Pancreas (tissue), 10 donors: ENCODE measurements around the gene PNPLA3. TPM values are rescaled to one million over a fixed set of nuclear protein-coding genes. Genes with fewer than 3 reads are reported as not detected.

Source experiments
- ATAC-seq, 4 donors: fragments of 200-7000 bp; cut with Tn5 transposase; one replicate each; pipeline versions ENCODE4 v1.8.0 to v1.9.1; 2020; ENCODE audit warnings: mild to moderate bottlenecking in 4 of 4, moderate library complexity in 4 of 4
- DNase-seq, 6 donors: peaks; one replicate each; pipeline ENCODE4 v3.0.0-alpha.2; 2020
- FAIRE-seq: peaks from 2 replicates; lab custom pipeline; 2012; peaks lifted over from hg19 to GRCh38; lab: Jason Lieb, UNC
- H3K27ac ChIP-seq, 4 donors: fragments of 200-600 bp; sonication (generic); 1 replicate in 3 of 4; 2 replicates in 1 of 4; pipeline versions ENCODE4 v1.5.0 to v1.8.0; 2020
- H3K27me3 ChIP-seq, 4 donors: fragments of 200-600 bp; one replicate each; pipeline ENCODE4 v1.8.0; 2021
- H3K36me3 ChIP-seq, 3 donors: fragments of 200-600 bp; sonication (generic) in 1 of 3; one replicate each; pipeline versions ENCODE4 v1.5.0 to v1.8.0; 2020 to 2021
- H3K4me1 ChIP-seq, 3 donors: fragments of 200-600 bp; one replicate each; pipeline ENCODE4 v1.8.0; 2021
- H3K4me3 ChIP-seq, 4 donors: fragments of 200-600 bp; sonication (generic) in 2 of 4; one replicate each; pipeline versions ENCODE4 v1.5.0 to v1.8.0; 2020 to 2021
- H3K9me3 ChIP-seq, 4 donors: fragments of 200-600 bp; one replicate each; pipeline ENCODE4 v1.8.0; 2021
- WGBS, 2 donors: extraction: QIAGEN DNeasy Blood & Tissue Kit; methylation state at CpG; one replicate each; pipeline ENCODE4 v1.1.7; 2013; 5-methylcytosine and 5-hydroxymethylcytosine counted together
- intact Hi-C, 3 donors: fragments of 100-400 bp; cut with DNase I; formaldehyde crosslinking; loops; one replicate each; pipeline versions ENCODE4 v1.11.1 to v1.14.2; 2022
- polyA plus RNA-seq, 2 donors: library from polyadenylated mRNA; stranded (reverse); fragments of 200-250 nt; gene quantifications; one replicate each; pipeline ENCODE4 v1.2.3, GENCODE V29; 2013
- total RNA-seq, 6 donors: library from RNA; stranded (reverse); fragmentation: NEBNext Ultra II Directional in 4 of 6; extraction: Animal tissue kit (Norgen Biotek cat#: 25700) in 4 of 6; gene quantifications; one replicate each; pipeline versions ENCODE4 v1.2.1 to v1.2.4, GENCODE V29; 2021 to 2023
- TF ChIP-seq, protein P1 (sequence below), 4 donors: fragments of 200-600 bp; sonication (generic) in 3 of 4; IDR thresholded peaks; one replicate each; pipeline versions ENCODE4 v1.5.0 to v1.8.0; 2021; ENCODE audit warnings: antibody characterized with exemption in 4 of 4
- donor health status: healthy with polysubstance abuse.
- donor health status: DM: no; HTN: no; CAD: no; lungs with moderate emphysema.
- donor health status: DM: no; HTN: no; CAD: no.
- donor health status: control.
- donor health status: control.
- donor health status: Bipolar disorder and iron deficiency.
- donor health status: DM: yes; HTN: yes; CAD: no.
- donor health status: DM: no; HTN: no; CAD: no.
- donor health status: DM: no; HTN: no; CAD: no.
- donor health status: DM: yes; HTN: yes; CAD: no.

The PNPLA3 gene
- total and polyA plus RNA-seq, 8 donors, result 0.07 to 0.70 (median 0.18) TPM; not detected in 2

GRCh38 chr22:43889201-43889859 lies 34.3 kb upstream of the PNPLA3 start:
- DNase-seq, result peak in 1 of 6 donors; percentile 24

DNA sequence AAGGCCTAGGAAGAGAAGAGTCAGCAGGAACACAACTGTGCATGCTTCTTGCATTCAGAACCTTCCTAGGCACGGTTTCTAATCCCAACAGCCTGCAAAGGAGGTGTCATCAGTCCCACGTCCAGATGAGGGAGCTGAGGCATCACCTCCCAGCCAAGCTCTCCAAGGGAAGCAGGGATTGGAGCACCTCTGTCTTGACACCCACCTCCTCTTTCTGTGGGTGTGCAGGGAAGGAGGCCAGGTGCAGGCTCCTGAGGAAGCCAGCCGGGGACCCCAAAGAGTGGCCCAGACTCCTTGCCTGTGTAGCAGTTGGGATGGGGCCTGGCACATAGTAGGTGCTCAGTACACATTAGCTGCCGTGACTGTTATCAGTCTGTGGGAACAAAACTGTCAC lies 33.7 kb upstream of the PNPLA3 start:
- Histone ChIP-seq H3K4me3 (no peak overlapping the region), H3K9me3 (no peaks in the 10 kb centered on the region), H3K27ac (no peak overlapping the region), H3K36me3 (no peaks in the 10 kb centered on the region), H3K27me3 (peaks cover 0 to 26% (median 3%) of the 10 kb centered on the region in 4 donors), H3K4me1 (no peaks in the 10 kb centered on the region)
- WGBS, 2 donors, result 31 to 35% methylated on average over 4 of the region's 4 CpGs
- TF ChIP-seq, protein P1, sequence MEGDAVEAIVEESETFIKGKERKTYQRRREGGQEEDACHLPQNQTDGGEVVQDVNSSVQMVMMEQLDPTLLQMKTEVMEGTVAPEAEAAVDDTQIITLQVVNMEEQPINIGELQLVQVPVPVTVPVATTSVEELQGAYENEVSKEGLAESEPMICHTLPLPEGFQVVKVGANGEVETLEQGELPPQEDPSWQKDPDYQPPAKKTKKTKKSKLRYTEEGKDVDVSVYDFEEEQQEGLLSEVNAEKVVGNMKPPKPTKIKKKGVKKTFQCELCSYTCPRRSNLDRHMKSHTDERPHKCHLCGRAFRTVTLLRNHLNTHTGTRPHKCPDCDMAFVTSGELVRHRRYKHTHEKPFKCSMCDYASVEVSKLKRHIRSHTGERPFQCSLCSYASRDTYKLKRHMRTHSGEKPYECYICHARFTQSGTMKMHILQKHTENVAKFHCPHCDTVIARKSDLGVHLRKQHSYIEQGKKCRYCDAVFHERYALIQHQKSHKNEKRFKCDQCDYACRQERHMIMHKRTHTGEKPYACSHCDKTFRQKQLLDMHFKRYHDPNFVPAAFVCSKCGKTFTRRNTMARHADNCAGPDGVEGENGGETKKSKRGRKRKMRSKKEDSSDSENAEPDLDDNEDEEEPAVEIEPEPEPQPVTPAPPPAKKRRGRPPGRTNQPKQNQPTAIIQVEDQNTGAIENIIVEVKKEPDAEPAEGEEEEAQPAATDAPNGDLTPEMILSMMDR (IDR thresholded peaks at IDR 0.05), result no peak
- DNase-seq (peak in 1 of 6 donors; percentile 21), ATAC-seq (no peak), FAIRE-seq (no peak)
- intact Hi-C loops, result no loop called here

More at GRCh38 chr22:43889201-43889859, 34.3 kb upstream of the PNPLA3 start:
- ATAC-seq (no peak), FAIRE-seq (no peak)
- Histone ChIP-seq H3K27me3 (peaks cover 0 to 26% (median 3%) of the 10 kb centered on the region in 4 donors), H3K4me3 (no peak overlapping the region), H3K27ac (no peak overlapping the region), H3K36me3 (no peaks in the 10 kb centered on the region), H3K4me1 (no peaks in the 10 kb centered on the region), H3K9me3 (no peaks in the 10 kb centered on the region)
- intact Hi-C loops, result no loop called here
- TF ChIP-seq, protein P1 (IDR thresholded peaks at IDR 0.05), result no peak
- WGBS, 2 donors, result 40 to 52% methylated on average over 16 of the region's 16 CpGs

- WGBS, 2 donors, result 9 to 11% methylated on average over 22 to 24 of the region's 24 CpGs
Measured at GRCh38 chr22:43890901-43891331, 32.7 kb upstream of the PNPLA3 start.

DNA sequence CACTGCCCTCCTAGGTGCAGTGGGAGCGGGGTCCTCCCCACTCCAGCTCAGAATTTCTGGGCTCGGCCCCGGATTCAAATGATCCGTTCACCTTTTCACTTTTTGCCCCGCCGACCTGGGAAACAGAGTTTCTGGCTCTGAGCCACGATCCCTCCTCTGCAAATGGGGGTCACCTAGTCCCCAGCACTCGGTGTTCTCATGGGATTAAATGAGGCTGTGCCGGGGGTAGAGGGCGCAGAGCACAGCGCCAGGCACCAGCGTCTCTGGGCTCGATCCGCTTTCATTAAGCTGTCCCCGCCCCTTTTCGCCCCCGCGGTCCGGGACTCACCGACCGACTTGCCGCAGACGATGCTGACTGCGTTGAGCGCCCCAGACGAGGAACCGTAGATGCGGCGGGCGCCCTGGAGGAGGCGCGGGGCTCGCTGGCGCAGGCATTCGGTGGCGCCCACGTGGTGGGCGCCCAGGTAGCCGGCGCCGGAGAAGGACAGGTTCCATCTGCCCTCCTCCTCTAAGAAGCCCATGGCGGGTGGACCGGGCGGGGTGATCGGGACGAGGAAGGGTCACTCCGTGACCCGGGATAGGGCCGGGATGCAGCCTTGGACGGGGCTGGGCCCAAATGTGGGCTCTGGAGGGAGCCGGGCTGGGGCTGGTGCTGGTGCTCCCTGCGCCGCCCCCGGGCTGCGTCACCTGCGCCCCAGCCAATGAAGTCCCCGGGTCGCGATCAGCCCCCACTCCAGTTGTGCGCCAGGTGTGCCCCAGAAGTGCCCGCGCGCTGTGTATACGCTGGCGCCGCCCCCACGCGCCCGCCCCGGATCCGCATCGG lies 32.0 kb upstream of the PNPLA3 start, which contains the start of gene PNPLA5:
PNPLA5 (minus strand) TSS at position 654 of the 823 bp plus-strand sequence; CDS start at position 521, 133 bp downstream.
- peaks cover 0 to 26% (median 3%) of the 10 kb centered on the region in 4 donors for H3K27me3 ChIP-seq
- H3K36me3 ChIP-seq, result no peaks in the 10 kb centered on the region
- FAIRE-seq (no peak), ATAC-seq (no peak), DNase-seq (peak in 1 of 6 donors; percentile 52)
- H3K4me1 ChIP-seq, result no peaks in the 10 kb centered on the region
- no peak within 1 kb of the TSS for H3K4me3 ChIP-seq
- intact Hi-C loops, result no loop called here
- H3K9me3 ChIP-seq, result no peaks in the 10 kb centered on the region
- TF ChIP-seq, protein P1 (IDR thresholded peaks at IDR 0.05), result no peak
- H3K27ac ChIP-seq, result no peak within 1 kb of the TSS
- WGBS, 2 donors, result 1 to 2% methylated on average over 69 to 72 of the region's 72 CpGs

More at GRCh38 chr22:43890901-43891331, 32.7 kb upstream of the PNPLA3 start:
- ATAC-seq (no peak), DNase-seq (peak in 2 of 6 donors; percentile 50 to 60), FAIRE-seq (no peak)
- intact Hi-C loops, result no loop called here
- no peak overlapping the region for H3K27ac ChIP-seq
- no peak overlapping the region for H3K4me3 ChIP-seq
- H3K9me3 ChIP-seq, result no peaks in the 10 kb centered on the region
- no peaks in the 10 kb centered on the region for H3K36me3 ChIP-seq
- peaks cover 0 to 26% (median 3%) of the 10 kb centered on the region in 4 donors for H3K27me3 ChIP-seq
- H3K4me1 ChIP-seq, result no peaks in the 10 kb centered on the region
- TF ChIP-seq, protein P1 (IDR thresholded peaks at IDR 0.05), result no peak
